HG02852 (cell line): ENCODE measurements around the gene SLC6A9.

ENCODE experiments used
- ATAC-seq: cut with Tn5 transposase; IDR thresholded peaks from one replicate; pipeline ENCODE4 v1.9.1; 2021; ENCODE audit warnings: mild to moderate bottlenecking, moderate library complexity; ENCODE audit not compliant: unreplicated experiment

SLC6A9 gene

GRCh38 chr1:44048532-44049215, 17.4 kb upstream of the SLC6A9 start:
- ATAC-seq: no peak

DNA sequence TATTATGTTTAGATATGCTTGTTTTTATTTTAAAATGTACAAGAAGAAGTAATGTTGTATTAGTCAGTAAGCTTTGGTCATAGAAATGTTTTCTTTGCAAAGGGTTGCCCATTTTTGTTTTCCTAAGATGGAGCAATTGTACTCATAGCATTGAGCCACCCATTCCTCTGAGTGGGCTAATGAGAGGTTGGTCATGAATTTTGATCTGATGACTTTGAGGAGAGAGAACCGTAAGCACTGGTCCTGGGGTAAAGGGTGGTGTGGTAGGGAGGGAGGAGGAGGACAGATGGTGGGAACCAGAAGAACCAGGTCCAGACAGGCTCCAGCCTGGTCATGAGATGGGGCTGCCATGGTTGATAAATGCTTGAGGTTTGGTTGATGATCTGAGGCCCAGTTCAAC, 15.9 kb upstream of the SLC6A9 start:
- ATAC-seq: no peak

DNA sequence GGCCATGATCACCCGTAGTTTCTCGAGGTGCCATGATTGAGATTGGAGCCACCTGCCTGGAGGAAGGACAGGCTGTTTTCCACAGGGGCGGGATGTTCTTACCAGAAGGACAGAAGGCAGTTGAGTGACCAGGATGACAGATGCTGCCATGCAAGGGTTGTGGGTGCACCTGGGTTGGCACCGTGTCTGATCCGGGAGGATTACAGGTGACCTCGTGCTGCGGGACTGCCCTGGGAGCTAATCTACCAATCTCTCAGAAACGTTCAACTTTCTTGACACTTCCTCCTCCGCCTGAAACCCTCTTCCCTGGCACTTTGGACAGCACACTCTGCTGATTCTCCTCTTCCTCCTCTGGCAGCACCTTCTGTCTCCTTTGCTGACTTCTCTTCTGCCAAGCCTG, 13.8 kb upstream of the SLC6A9 start:
- ATAC-seq: no peak

DNA sequence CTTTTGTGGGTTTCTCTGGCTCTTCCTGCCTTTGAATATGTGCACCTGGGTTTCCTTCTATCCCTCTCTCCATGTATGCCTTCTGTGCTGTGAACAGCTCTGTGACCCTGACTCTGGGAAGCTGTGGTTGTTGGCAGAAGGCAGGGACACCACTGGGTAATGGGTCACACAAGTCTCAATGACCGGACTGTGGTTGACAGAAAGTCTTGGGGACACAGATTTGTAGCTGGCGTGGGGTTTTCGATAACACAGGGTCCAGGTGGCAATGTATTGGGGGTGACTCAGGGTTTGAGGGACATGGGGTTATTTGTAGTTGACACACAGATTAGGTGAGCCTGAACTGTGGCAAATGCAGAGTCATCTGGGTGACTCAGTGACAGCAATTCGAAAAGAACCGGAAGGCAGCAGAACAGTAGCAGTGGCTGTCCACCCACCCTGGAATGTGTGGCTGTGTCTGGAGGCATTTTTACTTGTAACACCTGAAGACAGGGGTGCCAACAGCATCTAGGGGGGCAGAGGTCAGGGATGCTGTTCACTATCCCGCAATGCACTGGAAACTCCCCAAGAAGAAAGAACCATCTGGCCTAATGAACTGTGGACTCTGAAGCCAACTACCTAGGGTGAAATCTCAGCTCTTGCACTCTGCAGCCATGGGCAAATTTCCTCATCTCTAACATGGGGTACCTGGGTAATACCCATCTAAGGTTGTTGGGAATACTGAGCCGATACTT, 13.0 kb upstream of the SLC6A9 start:
- ATAC-seq: no peak

GRCh38 chr1:44043176-44044070, 12.2 kb upstream of the SLC6A9 start:
- ATAC-seq: no peak

DNA sequence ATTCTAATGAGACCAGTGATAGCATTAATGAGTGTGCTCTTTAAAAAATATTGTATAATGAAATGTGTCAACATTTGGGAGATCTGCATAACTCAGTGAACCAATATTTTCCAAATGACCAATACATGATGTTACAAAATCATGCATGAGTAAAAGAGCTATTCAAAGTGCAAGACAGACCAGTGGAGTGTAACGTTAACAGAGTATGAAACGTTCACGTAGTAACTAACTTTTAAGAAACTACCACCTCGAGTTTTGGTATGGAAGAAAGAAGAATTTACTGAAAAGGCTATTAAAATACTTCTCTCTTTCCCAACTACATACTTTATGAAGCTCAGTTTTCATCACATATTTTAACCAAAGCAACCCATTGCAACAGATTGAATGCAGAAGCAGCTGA, 9.6 kb upstream of the SLC6A9 start:
- ATAC-seq: no peak

DNA sequence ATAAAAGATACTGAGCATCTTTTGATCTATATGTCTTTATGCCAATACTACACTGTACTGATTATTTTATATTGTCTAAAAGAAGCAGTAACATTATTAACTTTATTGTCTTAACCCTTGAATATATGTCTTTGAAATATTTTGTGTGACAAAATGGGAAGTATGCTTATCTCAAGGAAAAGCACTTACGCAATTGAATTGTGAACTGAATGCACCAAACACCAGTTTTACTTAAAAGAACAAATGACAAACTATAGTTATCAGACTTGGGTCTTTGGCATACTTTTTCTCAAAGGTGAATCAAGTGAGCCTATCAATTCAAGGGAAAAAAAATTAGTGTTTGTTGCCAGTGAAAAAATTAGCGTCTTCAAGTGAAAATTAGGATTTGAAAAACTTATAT, 9.2 kb upstream of the SLC6A9 start:
- ATAC-seq: no peak

DNA sequence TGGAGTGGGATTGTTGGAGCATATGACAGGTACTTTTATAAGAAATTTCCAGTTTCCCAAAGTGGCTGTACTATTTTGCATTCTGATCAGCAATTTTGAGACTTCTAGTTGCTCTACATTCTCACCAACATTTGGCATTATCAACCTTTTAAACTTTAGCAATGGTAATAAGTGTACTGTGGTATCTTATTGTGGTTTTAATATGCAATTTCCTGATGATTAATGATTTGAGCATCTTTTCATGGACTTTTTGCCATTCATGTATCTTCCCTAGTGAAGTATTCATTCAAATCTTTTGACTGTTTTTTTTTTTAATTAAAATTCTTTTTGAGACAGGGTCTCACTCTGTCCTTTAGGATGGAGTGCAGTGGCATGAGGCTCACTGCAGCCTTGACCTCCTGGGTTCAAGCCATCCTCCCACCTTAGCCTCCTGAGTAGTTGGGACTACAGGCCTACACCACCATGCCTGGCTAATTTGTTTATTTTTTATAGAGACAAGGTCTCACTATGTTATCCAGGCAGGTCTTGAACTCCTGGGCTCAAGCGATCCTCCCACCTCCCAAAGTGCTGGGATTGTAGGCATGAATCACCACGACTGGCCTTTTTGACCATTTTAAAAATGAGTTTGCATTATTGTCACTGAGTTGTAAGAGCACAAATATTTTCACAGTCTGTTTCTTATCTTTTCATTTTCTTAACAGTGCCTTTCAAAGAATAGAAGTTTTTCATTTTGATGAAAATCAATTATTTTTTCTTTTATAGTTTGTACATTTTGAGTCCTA, 7.8 kb upstream of the SLC6A9 start:
- no peak for ATAC-seq

- no peak for ATAC-seq
These were observed 5.9 kb upstream of the SLC6A9 start for GRCh38 chr1:44037154-44037553.

DNA sequence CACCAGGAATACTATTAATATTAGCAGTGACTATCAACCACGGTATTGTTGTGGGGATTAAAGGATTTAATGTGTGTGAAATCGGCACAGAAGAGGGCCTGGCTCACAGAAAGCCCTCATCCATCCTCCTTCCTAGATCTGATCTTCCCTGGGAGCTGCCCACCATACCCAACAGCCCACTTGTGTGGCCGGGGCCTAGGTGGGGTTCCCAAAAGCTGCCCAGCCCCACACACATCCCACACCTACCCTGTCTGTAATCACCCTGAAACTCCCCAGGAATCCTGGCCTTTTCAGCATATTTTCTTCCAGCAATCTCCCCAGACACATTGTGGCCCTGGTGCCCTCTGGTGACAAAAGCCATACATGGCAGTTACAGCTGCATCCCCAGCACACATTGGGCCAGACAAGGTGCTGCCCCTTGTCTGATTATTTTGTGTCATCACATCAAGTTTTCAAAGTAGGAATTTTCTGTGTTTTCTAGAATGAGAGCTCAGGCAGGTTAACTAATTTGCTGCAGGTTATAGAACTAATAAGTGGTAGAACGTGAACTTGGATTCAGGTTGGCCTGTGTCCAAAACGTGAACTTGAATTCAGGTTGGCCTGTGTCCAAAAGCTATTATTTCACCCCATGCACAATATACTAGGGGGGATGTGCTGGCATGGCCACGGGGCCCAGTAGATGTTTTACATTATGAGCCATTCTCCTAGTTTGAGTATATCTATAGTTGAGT, 5.3 kb upstream of the SLC6A9 start:
- no peak for ATAC-seq

DNA sequence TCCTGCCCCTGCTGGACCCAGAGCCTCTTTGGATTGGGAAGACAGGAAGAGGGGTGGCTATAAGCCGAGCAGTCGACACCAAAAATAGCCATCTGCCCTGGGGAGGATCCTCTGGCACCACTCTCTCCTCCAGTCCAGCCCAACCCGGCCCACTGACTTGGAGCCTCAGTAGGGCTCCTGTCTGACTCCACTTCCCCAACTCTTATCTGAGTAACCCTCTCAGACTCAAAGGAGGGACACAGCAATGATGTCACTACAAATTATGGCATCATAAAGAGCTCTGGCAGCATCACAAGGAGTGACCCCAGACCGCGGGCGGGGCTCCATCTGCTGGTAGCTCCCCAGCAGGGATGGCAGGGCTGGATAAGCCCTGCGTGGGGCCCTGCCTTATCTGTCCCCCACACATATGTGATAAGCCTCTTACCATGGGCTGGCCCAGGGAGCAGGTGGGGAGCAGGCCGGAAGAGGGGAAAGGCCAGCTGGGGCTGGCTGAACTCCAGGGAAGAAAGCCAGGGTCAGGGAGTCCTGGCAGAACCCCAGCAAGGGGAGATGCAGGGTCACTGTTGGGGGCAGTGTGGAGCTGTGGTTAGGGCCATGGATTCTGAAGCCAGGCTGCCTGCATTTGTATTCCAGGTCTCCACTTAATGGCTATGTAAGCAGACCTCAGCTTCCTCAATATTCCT, 4.6 kb upstream of the SLC6A9 start:
- no peak for ATAC-seq

DNA sequence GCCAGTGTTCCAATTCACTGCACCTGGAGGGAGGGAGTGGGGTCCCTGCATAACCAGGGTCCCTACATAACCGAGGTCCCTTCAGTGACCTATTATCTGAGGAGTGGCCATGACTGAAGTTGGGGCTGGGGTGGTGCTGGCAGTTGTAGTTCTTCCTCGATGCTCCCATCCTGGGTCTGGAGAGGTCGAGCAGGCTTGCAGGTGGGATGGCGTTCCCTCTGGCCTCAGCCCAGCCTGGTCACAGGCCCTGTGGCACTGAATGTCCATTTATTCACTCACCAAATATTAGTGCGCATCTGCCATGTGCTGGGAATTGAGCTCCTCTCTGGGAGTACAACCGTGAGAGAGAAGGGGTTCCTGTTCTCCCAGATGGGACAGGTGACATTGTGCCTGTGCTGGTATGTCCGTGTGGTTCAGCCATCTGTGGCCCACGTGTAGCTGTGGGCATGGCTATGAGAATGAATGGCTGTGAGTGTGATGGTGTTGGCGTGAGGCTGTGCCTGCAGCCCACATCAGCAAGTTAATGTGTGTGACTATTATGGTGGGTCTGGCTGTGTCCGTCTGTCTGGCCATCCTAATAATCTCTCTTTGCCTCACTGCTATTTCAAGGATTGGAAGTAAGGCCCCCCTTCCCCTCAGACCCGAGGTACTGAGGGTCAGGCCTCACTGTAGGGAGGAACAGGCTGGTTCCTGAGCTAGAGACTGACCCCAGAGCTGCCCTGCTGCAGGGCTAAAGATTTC, 3.9 kb upstream of the SLC6A9 start:
- no peak for ATAC-seq

- ATAC-seq: no peak
These were observed 3.2 kb upstream of the SLC6A9 start for GRCh38 chr1:44034423-44034822.

DNA sequence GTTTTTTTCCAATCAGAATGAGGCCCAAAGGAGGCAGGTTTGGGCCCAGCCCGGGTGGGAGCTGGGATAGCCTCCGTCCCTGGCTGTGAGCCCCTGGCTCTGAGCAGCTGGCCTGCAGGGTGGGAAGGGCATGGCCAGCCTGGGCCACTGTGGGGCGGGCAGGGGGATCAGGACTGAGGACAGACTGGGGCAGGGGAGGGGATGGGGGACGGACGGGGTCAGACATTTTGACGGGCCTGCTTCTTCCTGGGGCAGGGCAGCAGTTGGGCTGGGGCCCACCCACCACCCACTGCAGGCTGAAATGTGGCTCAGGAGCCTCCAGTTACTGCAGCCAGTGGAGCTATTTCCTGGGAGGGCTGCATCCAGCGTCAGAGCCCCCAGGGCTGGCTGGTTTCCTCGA, 2.5 kb upstream of the SLC6A9 start:
- ATAC-seq: no peak

DNA sequence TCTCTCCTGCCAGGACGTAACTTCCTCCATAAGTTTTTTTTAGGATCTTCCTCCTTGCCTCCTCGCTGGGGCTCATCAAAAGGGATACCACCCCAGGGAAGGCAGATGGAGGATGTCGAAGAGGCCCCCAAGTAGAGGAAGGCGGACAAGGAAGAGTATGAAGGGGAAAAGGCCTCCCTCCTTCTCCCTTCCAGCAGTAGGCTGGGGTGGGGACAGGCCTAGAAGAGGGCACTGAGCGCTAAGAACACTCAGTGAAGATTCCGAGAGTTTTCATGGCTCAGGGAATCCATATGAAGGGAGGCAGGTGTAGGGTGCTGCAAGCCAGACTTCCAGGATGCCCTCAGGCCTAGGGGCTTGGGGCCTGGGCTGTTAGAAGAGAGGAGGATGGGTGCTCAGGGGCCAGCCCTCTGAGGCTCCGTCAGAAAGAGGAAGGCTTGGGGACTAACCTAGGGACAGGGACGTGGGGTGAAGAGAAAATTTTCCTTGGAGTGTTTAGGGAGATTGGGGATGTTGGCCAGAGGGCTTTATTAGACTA, 1.8 kb upstream of the SLC6A9 start:
- ATAC-seq: no peak

DNA sequence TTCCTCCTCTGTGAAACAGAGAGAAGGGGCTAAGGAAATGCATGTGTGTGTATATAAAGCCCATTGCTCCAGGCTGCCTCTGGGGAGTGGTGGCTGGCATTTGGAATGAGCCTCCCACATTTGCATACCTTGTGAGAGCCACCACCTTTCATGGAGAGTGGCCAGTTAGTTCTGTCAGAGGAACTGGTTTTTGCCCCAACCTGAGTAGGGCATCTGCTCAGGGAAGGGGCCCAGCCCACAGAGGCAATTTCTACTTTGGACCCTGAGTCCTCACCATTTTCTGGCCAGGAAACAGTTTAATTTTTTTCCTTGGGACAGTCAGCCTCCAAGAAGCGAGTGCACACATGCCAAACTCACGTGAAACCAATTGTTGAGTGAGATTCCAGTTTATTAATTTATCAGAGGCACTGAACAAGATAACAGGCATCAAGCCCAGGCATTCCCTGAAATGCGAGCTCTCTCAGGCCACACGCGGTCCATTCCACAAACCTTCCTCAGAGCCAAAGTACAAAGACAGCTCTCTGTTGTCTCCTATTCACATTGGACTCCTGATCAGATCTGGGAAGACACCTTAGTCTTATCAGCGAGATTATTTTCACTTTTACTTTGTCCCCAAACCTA, 1.0 kb upstream of the SLC6A9 start:
- ATAC-seq: no peak

- ATAC-seq: peak; percentile 19
These were observed 534 bp downstream of the SLC6A9 start for GRCh38 chr1:44030605-44031251.
